DND-41 (cell line): ENCODE results near the gene AVL9.

Source experiments
- ATAC-seq: fragments of 200-7000 bp; cut with Tn5 transposase; 3 replicates; pipeline ENCODE4 v1.9.1; 2021; ENCODE audit warnings: low read depth; ENCODE audit not compliant: insufficient read depth
- DNase-seq: peaks from one replicate; pipeline ENCODE4 v3.0.0-alpha.2; 2020
- H2AFZ ChIP-seq: 2 replicates; pipeline ENCODE4 v1.6.0; 2012; ENCODE audit warnings: low read depth, low read length
- H3K27ac ChIP-seq: 2 replicates; pipeline ENCODE4 v1.5.1; 2012; ENCODE audit warnings: low read length, inconsistent platforms
- H3K27me3 ChIP-seq: fragments of 200-600 bp; sonication (generic); 2 replicates; pipeline ENCODE4 v1.6.0; 2012; ENCODE audit warnings: low read length, mild to moderate bottlenecking, inconsistent platforms; ENCODE audit not compliant: insufficient read depth, poor library complexity
- H3K36me3 ChIP-seq: 2 replicates; pipeline ENCODE4 v1.5.1; 2012; ENCODE audit warnings: low read length, inconsistent platforms; ENCODE audit not compliant: insufficient read depth
- H3K4me1 ChIP-seq: 2 replicates; pipeline ENCODE4 v1.5.1; 2012; ENCODE audit warnings: mild to moderate bottlenecking, low read length; ENCODE audit not compliant: insufficient read depth
- H3K4me2 ChIP-seq: 2 replicates; pipeline ENCODE4 v1.6.0; 2012; ENCODE audit warnings: mild to moderate bottlenecking, moderate library complexity, low read length, inconsistent platforms; ENCODE audit not compliant: insufficient read depth
- H3K4me3 ChIP-seq, 2 experiments: fragments of 200-600 bp in 1 of 2; shearing (Covaris generic) in 1 of 2; 2 replicates each; pipeline ENCODE4 v1.5.1; 2012 to 2016; ENCODE audit warnings: inconsistent platforms in 2 of 2, low read length in 2 of 2, mild to moderate bottlenecking in 2 of 2, low read depth in 1 of 2, moderate library complexity in 1 of 2
- H3K79me2 ChIP-seq: 2 replicates; pipeline ENCODE4 v1.6.0; 2012; ENCODE audit warnings: low read length, inconsistent platforms; ENCODE audit not compliant: insufficient read depth
- H3K9ac ChIP-seq: 2 replicates; pipeline ENCODE4 v1.6.0; 2012; ENCODE audit warnings: low read depth, mild to moderate bottlenecking, inconsistent platforms, low read length, moderate library complexity
- H3K9me3 ChIP-seq: 2 replicates; pipeline ENCODE4 v1.5.1; 2012; ENCODE audit warnings: low read length, moderate library complexity, mild to moderate bottlenecking, inconsistent platforms; ENCODE audit not compliant: insufficient read depth, severe bottlenecking
- H4K20me1 ChIP-seq: 2 replicates; pipeline ENCODE4 v1.6.0; 2012; ENCODE audit warnings: low read length; ENCODE audit not compliant: insufficient read depth
- EZH2 ChIP-seq: IDR thresholded peaks from 3 replicates; pipeline ENCODE4 v1.6.1; 2012; ENCODE audit warnings: borderline replicate concordance, low read depth, mild to moderate bottlenecking, moderate library complexity, low read length, inconsistent platforms; ENCODE audit not compliant: severe bottlenecking
- TF ChIP-seq, protein P1 (sequence below): IDR thresholded peaks from 2 replicates; pipeline ENCODE4 v1.5.1; 2012; ENCODE audit warnings: borderline replicate concordance, low read length, moderate library complexity, mild to moderate bottlenecking; ENCODE audit not compliant: poor library complexity, severe bottlenecking; ENCODE audit errors: extremely low read depth

Gene AVL9

DNA sequence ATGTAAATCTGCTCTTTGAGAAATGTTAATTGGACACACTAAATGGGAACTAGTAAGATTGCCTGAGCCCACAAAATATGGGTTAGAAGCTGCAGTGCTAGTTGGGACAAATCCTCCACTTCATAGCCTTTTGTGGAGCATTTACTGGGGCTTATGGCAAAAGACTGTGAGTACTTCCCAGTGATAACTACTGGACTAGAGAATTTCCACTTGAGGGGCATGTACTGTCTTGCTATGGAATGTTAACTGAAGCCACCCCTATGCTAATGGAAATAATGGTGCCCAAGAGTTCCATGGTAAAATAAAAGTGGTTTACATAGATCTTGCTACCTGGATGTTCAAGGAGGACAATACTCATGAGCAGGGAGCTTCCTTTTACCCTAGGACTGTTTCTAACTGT lies 29.3 kb downstream of the AVL9 start:
- DNase-seq, result no peak
- H3K9me3 ChIP-seq, result peaks cover 25% of the 10 kb centered on the region
- H3K4me1 ChIP-seq, result no peaks in the 10 kb centered on the region
- no peak overlapping the region for H3K9ac ChIP-seq
- no peak overlapping the region for H3K27ac ChIP-seq
- peaks cover 4% of the 10 kb centered on the region; the same call in 1 of the 2 replicates for H4K20me1 ChIP-seq
- H3K4me3 ChIP-seq, result no peak overlapping the region
- H3K79me2 ChIP-seq, result peaks cover 48% of the 10 kb centered on the region
- H2AFZ ChIP-seq, result no peak overlapping the region
- H3K36me3 ChIP-seq, result peaks cover 29% of the 10 kb centered on the region
- TF ChIP-seq EZH2, result no peak
- TF ChIP-seq, protein P1, sequence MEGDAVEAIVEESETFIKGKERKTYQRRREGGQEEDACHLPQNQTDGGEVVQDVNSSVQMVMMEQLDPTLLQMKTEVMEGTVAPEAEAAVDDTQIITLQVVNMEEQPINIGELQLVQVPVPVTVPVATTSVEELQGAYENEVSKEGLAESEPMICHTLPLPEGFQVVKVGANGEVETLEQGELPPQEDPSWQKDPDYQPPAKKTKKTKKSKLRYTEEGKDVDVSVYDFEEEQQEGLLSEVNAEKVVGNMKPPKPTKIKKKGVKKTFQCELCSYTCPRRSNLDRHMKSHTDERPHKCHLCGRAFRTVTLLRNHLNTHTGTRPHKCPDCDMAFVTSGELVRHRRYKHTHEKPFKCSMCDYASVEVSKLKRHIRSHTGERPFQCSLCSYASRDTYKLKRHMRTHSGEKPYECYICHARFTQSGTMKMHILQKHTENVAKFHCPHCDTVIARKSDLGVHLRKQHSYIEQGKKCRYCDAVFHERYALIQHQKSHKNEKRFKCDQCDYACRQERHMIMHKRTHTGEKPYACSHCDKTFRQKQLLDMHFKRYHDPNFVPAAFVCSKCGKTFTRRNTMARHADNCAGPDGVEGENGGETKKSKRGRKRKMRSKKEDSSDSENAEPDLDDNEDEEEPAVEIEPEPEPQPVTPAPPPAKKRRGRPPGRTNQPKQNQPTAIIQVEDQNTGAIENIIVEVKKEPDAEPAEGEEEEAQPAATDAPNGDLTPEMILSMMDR, result no peak
- no peak for ATAC-seq
- no peaks in the 10 kb centered on the region for H3K27me3 ChIP-seq
- H3K4me2 ChIP-seq, result no peak overlapping the region

DNA sequence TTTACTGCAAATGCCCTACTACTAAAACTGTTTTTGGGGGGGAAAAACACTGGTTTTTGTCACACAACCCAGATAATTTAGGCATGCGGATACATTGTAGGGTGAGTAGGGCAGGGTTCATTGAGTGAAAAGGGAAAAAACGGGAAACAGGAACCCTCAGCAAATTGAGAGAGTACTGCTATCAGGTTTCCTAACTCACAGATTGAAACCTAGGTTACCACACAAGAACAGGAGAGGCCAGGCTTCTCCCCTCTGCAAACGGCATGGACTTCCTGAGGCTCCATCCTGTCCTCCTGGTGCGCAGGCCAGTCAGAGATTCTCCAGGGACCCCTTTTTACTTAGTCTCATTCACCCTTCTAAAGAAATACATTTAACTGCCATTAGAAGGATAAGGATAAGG lies 30.6 kb downstream of the AVL9 start:
- TF ChIP-seq EZH2, result no peak
- TF ChIP-seq, protein P1, result no peak

DNA sequence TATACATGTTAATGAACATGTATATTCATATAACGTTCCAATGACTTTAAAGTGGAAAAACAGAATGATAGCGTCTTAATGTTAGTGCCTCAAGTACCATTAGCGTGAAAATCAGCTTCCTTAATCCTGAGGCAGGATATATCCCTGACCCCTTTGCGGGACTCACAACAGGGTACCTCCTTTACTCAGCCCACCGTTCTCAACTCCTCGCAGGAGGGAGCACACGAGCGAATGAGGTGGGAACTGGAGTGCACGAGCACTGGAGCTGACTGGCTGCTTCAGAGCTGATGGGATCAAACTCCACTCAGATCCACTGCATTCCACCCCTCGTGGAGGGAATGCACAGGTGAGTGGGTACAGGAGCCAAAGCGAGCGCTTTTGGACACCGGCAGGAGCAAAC lies 36.1 kb downstream of the AVL9 start:
- no peaks in the 10 kb centered on the region for H3K27me3 ChIP-seq
- no peak overlapping the region for H3K27ac ChIP-seq
- no peak overlapping the region for H3K4me3 ChIP-seq
- peaks cover 10% of the 10 kb centered on the region for H4K20me1 ChIP-seq
- H2AFZ ChIP-seq, result no peak overlapping the region
- peaks cover 4% of the 10 kb centered on the region for H3K9me3 ChIP-seq
- ATAC-seq (no peak), DNase-seq (no peak)
- H3K79me2 ChIP-seq, result peaks cover 46% of the 10 kb centered on the region
- H3K36me3 ChIP-seq, result peaks cover 19% of the 10 kb centered on the region
- TF ChIP-seq, protein P1, result no peak
- no peak for TF ChIP-seq EZH2
- H3K9ac ChIP-seq, result no peak overlapping the region
- no peak overlapping the region for H3K4me2 ChIP-seq
- no peaks in the 10 kb centered on the region for H3K4me1 ChIP-seq

More for the DNA sequence above, 30.6 kb downstream of the AVL9 start:
- H3K4me2 ChIP-seq, result no peak overlapping the region
- peaks cover 13% of the 10 kb centered on the region for H3K9me3 ChIP-seq
- DNase-seq, result no peak
- H3K79me2 ChIP-seq, result peaks cover 40% of the 10 kb centered on the region
- no peak for ATAC-seq
- no peak overlapping the region for H3K4me3 ChIP-seq
- H3K36me3 ChIP-seq, result peaks cover 17% of the 10 kb centered on the region
- H3K4me1 ChIP-seq, result no peaks in the 10 kb centered on the region
- H3K9ac ChIP-seq, result no peak overlapping the region
- no peaks in the 10 kb centered on the region for H3K27me3 ChIP-seq
- peaks cover 4% of the 10 kb centered on the region; the same call in 1 of the 2 replicates for H4K20me1 ChIP-seq
- H3K27ac ChIP-seq, result no peak overlapping the region
- no peak overlapping the region for H2AFZ ChIP-seq

DNA sequence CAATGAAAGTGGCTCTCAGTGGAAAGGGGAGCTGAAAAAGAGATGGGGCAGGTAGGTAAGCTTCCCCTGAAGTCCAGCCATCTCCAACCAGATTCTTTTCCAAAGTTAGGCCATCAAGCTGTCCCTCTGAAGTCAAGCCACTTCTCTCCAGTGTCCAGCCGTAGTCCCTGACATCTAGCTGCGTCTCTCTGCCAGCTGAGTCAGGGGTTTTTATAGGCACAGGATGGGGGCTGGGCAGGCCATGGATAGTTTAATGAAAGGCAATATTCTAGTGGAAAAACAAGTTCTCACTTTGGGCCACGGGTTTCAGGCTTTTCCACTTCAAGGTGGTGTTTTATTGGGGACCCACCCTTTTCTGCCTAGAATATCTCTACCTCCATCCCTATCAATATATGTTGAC lies 36.8 kb downstream of the AVL9 start:
- Histone ChIP-seq H3K4me2 (no peak overlapping the region), H3K4me1 (no peaks in the 10 kb centered on the region), H3K27ac (no peak overlapping the region), H3K9ac (no peak overlapping the region), H3K4me3 (no peak overlapping the region), H4K20me1 (peaks cover 10% of the 10 kb centered on the region), H3K79me2 (peaks cover 49% of the 10 kb centered on the region), H3K9me3 (peaks cover 4% of the 10 kb centered on the region), H3K36me3 (peaks cover 19% of the 10 kb centered on the region), H2AFZ (no peak overlapping the region), H3K27me3 (no peaks in the 10 kb centered on the region)
- DNase-seq (no peak), ATAC-seq (no peak)
- TF ChIP-seq EZH2, result no peak
- TF ChIP-seq, protein P1, result no peak
